OCI-LY7 (cell line): ENCODE results near the gene SAMD8.

Source experiments
- CTCF ChIP-seq: fragments of 200-600 bp; sonication (generic); conservative IDR thresholded peaks from 2 replicates; pipeline ENCODE4 v1.5.1; 2014; ENCODE audit warnings: mild to moderate bottlenecking, antibody characterized with exemption, low read length, moderate library complexity, mixed read lengths
- EZH2phosphoT487 ChIP-seq: fragments of 200-600 bp; sonication (generic); IDR thresholded peaks from 2 replicates; pipeline ENCODE4 v1.6.1; 2018; ENCODE audit warnings: low read depth, borderline replicate concordance, mild to moderate bottlenecking, mixed run types, antibody characterized with exemption, low read length, moderate library complexity, mixed read lengths

- TF ChIP-seq CTCF (no peak), EZH2phosphoT487 (no peak)
Observed at GRCh38 chr10:75105576-75106197, 5.8 kb upstream of the SAMD8 start.
